ENCODE results near the gene MRPL46. TPM values are rescaled to one million over a fixed set of nuclear protein-coding genes. Genes with fewer than 3 reads are reported as not detected.

MRPL46 gene
- total and polyA plus RNA-seq, 2 experiments from 2014 or later, result 20.9 to 39.1 TPM

- no peaks in the 10 kb centered on the region for H4K20me1 ChIP-seq (replicated peaks; ENCODE audit: insufficient read depth)
- no peaks in the 10 kb centered on the region for H3K79me2 ChIP-seq (replicated peaks; ENCODE audit: insufficient read depth)
- H3K27ac ChIP-seq (ENCODE audit: low read depth), result no peak overlapping the region
- peaks cover 10% of the 10 kb centered on the region for H3K4me1 ChIP-seq (ENCODE audit: insufficient read depth)
- H3K27me3 ChIP-seq (ENCODE audit: insufficient read depth), result no peaks in the 10 kb centered on the region
- peaks cover 7% of the 10 kb centered on the region for H3K4me1 Mint-ChIP-seq
- no peaks in the 10 kb centered on the region for H3K9me3 Mint-ChIP-seq
- no peak overlapping the region for H3K4me3 Mint-ChIP-seq
- no peak overlapping the region for H3K4me2 ChIP-seq
- H2AFZ ChIP-seq, result no peak overlapping the region
- ATAC-seq (no peak), DNase-seq (ENCODE audit: low spot score) (no peak)
- no peak overlapping the region for H3K4me3 ChIP-seq
- H3K9me2 ChIP-seq (ENCODE audit: insufficient read depth), result no peaks in the 10 kb centered on the region
- H3K36me3 ChIP-seq (ENCODE audit: insufficient read depth), result no peaks in the 10 kb centered on the region
- TF ChIP-seq STAT1 (IDR thresholded peaks at IDR 0.05; ENCODE audit: unreplicated experiment) (no peak), ZNF462 (CRISPR knock-in tag; IDR thresholded peaks at IDR 0.05) (no peak), POLR2AphosphoS5 (IDR thresholded peaks at IDR 0.05; ENCODE audit: low read depth) (no peak), ZNF114 (CRISPR knock-in tag; IDR thresholded peaks at IDR 0.05) (no peak), ZNF331 (CRISPR knock-in tag; IDR thresholded peaks at IDR 0.05; ENCODE audit: low read depth) (no peak), EZH2 (IDR thresholded peaks at IDR 0.05; ENCODE audit: low read depth, unreplicated experiment) (no peak), CREB1 (CRISPR knock-in tag; IDR thresholded peaks at IDR 0.05; ENCODE audit: low read depth) (no peak), CTCF (conservative IDR thresholded peaks at IDR 0.05; ENCODE audit: low read depth in 2 of 2) (no peak), REST (IDR thresholded peaks at IDR 0.05; ENCODE audit: unreplicated experiment) (no peak), NANOG (IDR thresholded peaks at IDR 0.05; ENCODE audit: borderline replicate concordance) (no peak), ETS1 (IDR thresholded peaks at IDR 0.05) (no peak), JUNB (IDR thresholded peaks at IDR 0.05; ENCODE audit: unreplicated experiment) (no peak), EZH2phosphoT487 (IDR thresholded peaks at IDR 0.05; ENCODE audit: unreplicated experiment) (no peak)
- no peaks in the 10 kb centered on the region for H3K27me3 Mint-ChIP-seq (ENCODE audit: insufficient read depth, low read depth, poor library complexity)
- no peak overlapping the region for H3K27ac Mint-ChIP-seq
- H3K36me3 Mint-ChIP-seq (ENCODE audit: low read depth), result no peaks in the 10 kb centered on the region
- no peaks in the 10 kb centered on the region for H3F3A ChIP-seq (replicated peaks; ENCODE audit: low read depth)
Measured at GRCh38 chr15:88430051-88430450, 37.1 kb downstream of the MRPL46 start.
